ENCODE data around the gene FOXE3. TPM values are rescaled to one million over a fixed set of nuclear protein-coding genes. Genes with fewer than 3 reads are reported as not detected.

FOXE3 gene
- total and polyA plus RNA-seq, 8 donors, result not detected

DNA sequence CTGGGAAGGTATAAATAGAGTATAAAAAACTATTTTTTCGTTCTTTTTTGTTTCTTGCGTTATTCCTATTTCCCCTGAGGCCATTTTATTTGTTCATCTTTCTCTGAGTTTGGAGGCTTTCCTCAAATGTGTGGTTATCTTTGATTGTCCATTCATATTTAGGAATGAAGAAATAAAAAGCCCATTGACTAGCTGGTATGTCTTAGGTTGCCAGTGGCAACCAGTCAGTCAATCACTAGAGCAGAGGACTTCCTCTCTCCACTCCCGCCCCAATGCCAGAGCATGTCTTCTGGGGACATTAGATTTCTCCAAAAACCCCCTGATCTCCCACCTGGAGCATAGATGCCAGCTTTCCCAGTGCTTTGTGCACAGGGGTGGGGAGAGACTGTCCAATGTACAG lies 20.7 kb upstream of the FOXE3 start:
- intact Hi-C loops (cut with DNase I), result no loop called here
- Histone ChIP-seq H3K27ac (no peak overlapping the region), H3K36me3 (no peaks in the 10 kb centered on the region), H3K4me1 (no peaks in the 10 kb centered on the region), H3K9me3 (no peaks in the 10 kb centered on the region), H3K27me3 (peaks cover 0 to 44% of the 10 kb centered on the region in 2 donors), H3K4me3 (no peak overlapping the region)
- no peak for DNase-seq
- TF ChIP-seq, protein P1, sequence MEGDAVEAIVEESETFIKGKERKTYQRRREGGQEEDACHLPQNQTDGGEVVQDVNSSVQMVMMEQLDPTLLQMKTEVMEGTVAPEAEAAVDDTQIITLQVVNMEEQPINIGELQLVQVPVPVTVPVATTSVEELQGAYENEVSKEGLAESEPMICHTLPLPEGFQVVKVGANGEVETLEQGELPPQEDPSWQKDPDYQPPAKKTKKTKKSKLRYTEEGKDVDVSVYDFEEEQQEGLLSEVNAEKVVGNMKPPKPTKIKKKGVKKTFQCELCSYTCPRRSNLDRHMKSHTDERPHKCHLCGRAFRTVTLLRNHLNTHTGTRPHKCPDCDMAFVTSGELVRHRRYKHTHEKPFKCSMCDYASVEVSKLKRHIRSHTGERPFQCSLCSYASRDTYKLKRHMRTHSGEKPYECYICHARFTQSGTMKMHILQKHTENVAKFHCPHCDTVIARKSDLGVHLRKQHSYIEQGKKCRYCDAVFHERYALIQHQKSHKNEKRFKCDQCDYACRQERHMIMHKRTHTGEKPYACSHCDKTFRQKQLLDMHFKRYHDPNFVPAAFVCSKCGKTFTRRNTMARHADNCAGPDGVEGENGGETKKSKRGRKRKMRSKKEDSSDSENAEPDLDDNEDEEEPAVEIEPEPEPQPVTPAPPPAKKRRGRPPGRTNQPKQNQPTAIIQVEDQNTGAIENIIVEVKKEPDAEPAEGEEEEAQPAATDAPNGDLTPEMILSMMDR (IDR thresholded peaks at IDR 0.05), result no peak
- no peak for ATAC-seq

DNA sequence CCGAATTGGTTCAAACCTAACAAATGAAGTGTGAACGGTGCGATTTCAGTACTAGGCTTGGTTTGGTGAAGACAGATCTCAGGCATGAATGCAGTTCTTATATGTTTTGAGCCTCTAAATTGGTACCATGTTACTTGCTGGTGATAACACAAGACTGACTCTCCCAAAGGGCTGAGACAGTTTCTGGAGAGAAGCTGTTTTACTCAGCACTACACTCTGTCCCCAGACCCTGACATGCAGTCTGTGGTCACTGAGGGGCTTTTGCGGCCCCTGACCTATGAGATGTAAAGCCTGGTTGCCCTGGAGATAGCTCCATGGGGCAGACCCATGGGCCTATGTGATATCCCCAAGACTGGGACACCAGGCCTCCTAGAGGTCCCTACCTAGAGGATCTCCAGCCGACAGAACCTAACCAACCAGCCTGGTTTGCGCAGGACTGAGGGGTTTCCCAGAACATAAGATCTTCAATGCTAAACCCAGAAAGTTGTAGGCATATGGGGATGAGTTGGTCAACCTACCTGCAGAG lies 19.4 kb upstream of the FOXE3 start:
- TF ChIP-seq, protein P1 (IDR thresholded peaks at IDR 0.05), result no peak
- ATAC-seq, result no peak
- Histone ChIP-seq H3K9me3 (no peaks in the 10 kb centered on the region), H3K27ac (no peak overlapping the region), H3K36me3 (no peaks in the 10 kb centered on the region), H3K4me1 (no peaks in the 10 kb centered on the region), H3K27me3 (peaks cover 0 to 38% of the 10 kb centered on the region in 2 donors), H3K4me3 (no peak overlapping the region)
- no peak for DNase-seq
- intact Hi-C loops (cut with DNase I), result no loop called here

DNA sequence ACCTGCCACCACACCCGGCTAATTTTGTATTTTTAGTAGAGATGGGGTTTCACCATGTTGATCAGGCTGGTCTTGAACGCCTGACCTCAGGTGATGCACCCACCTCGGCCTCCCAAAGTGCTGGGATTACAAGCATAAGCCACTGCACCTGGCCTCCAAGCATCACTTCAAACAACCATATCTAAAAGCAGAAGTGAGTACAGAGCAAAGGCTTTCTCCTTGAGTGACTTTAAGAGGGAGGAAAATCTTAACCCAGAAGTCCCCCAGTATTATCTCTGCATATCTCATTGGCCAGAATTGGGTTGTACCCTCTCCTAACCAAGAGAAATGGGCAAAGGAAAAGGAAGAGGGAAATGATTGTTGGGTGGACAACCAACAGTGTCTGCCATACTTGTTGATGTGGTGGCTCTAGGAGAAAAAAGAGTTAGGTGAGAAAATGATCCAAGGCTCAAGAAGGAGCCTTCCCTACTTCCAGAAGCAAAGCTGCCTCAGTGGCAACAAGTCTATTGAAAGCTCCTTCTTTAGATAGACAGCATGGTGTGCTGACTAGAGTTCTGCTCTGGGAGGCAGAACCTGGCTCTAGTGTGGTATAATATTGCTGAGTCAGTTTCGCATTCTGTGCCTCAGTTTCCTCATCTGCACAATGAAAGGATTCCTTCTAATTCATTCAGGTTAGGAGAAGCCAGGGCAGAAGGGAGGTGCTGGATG lies 16.8 kb upstream of the FOXE3 start:
- Histone ChIP-seq H3K27ac (no peak overlapping the region), H3K9me3 (no peaks in the 10 kb centered on the region), H3K36me3 (no peaks in the 10 kb centered on the region), H3K4me3 (no peak overlapping the region), H3K4me1 (no peaks in the 10 kb centered on the region), H3K27me3 (peaks cover 0 to 17% of the 10 kb centered on the region in 2 donors)
- TF ChIP-seq, protein P1 (IDR thresholded peaks at IDR 0.05), result no peak
- DNase-seq (no peak), ATAC-seq (no peak)
- intact Hi-C loops (cut with DNase I), result no loop called here

- DNase-seq (no peak), ATAC-seq (no peak)
- Histone ChIP-seq H3K4me3 (no peak overlapping the region), H3K27ac (no peak overlapping the region), H3K27me3 (peaks cover 0 to 17% of the 10 kb centered on the region in 2 donors), H3K4me1 (no peaks in the 10 kb centered on the region), H3K36me3 (no peaks in the 10 kb centered on the region), H3K9me3 (no peaks in the 10 kb centered on the region)
- intact Hi-C loops (cut with DNase I), result no loop called here
- TF ChIP-seq, protein P1 (IDR thresholded peaks at IDR 0.05), result no peak
Measured at GRCh38 chr1:47399846-47400155, 16.3 kb upstream of the FOXE3 start.

DNA sequence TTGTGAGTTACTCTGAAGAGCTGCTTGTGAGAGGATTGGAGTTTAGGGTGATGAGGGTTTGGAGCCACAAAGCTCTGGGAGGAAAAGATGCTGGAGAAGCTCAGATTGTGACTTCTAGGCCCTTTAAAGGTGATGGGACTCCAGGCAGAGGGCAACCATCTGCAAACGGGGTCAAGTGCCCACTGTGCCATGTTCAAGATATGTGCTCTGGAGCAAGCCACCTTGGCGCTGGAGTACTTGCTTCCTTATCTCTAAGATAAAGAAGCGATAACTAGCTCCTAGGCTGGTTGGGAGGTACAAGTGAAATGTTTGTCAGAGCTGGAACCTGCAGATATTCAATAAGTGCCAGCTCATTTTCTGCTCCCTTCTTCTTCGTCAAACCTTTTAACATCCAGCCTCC lies 14.3 kb upstream of the FOXE3 start:
- DNase-seq (no peak), ATAC-seq (no peak)
- TF ChIP-seq, protein P1 (IDR thresholded peaks at IDR 0.05), result no peak
- H3K27ac ChIP-seq, result no peak overlapping the region
- H3K4me1 ChIP-seq, result no peaks in the 10 kb centered on the region
- intact Hi-C loops (cut with DNase I), result no loop called here
- peaks cover 0 to 29% of the 10 kb centered on the region in 2 donors for H3K27me3 ChIP-seq
- no peaks in the 10 kb centered on the region for H3K9me3 ChIP-seq
- no peaks in the 10 kb centered on the region for H3K36me3 ChIP-seq
- H3K4me3 ChIP-seq, result no peak overlapping the region
